Activated CD4-positive, alpha-beta T cell treated with anti-CD3 and anti-CD28 coated beads, Interleukin-2, Interleukin-4, amounts not matched to agents 100 ng/mL and 50 ng/mL, durations not matched to agents 16 hours and 8 hours (primary cell): ENCODE results near the gene DPM3.
"Not testable (repeated sequence)": the region's sequence is repeated elsewhere in the genome, so short reads cannot be mapped to it uniquely, and the experiment has no call there.

ENCODE experiments used
- DNase-seq: peaks from one replicate; pipeline ENCODE4 v3.0.0-alpha.2; 2020; ENCODE audit warnings: low spot score

Gene DPM3

DNA sequence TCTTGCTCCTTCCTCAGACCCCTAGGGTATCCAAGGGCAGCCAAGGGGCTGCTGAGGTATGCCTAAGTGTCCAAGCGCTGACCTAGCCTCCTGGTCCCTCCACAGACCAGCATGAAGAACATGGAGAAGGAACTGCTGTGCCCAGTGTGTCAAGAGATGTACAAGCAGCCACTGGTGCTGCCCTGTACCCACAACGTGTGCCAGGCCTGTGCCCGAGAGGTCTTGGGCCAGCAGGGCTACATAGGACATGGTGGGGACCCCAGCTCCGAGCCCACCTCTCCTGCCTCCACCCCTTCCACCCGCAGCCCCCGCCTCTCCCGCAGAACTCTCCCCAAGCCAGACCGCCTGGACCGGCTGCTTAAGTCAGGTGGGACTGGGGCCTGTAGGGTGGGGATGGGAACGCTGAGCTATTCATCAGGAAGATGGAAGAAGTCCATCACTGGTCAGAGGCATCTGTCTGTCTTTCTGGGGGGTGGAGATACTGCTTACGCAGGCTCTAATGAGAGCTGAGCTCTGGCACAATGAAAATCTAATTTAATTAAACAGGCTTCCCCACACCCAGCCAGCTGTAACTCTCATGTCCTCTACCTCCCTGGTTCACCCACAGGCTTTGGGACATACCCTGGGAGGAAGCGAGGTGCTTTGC, 35.1 kb upstream of the DPM3 start:
- no peak for DNase-seq

GRCh38 chr1:155174324-155175280, 34.3 kb upstream of the DPM3 start:
- DNase-seq, result peak; percentile 53

DNA sequence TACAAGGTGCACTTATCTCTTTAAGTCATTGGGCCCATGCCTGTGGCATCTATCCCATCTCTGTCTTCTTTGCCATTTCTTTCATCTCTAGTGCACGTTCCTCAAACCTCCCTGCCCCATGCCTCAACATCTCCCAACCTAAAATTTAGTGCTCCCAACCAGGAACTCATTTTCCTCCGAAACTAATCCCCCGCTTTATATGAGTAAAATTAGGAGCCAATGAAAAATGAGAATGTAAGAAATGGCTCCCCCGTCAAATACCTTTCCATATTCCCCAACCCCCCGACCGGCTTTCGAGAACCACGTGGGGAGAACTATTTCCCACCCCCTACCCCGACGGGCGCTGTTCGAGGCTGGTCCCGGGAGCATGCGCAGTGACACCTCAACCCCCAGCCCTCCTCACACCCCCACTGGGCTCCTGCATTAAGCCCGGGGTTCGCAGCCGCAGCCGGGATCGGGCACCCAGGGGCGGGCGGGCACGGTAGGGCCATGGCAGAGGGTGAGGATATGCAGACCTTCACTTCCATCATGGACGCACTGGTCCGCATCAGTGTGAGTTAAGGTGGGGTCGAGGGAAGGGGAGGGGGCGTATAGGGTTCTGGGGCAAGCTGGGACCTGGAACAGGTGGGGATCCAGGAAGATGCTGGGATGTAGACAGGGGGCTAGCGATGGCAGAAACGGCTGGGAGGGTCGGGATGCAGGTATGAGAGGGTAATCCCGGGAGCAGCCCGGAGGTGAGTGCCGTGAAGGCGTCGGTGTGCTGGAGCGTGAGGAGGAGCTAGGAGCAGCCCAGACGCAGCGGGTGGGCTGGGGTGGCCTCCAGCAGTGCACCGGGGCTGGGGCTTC, 33.4 kb upstream of the DPM3 start, which contains the start of gene TRIM46:
Gene TRIM46, plus strand, starts transcription at position 372 of the 846 bp plus-strand sequence. Its CDS starts 118 bp downstream, at position 490.
- DNase-seq, result peak; percentile 81

DNA sequence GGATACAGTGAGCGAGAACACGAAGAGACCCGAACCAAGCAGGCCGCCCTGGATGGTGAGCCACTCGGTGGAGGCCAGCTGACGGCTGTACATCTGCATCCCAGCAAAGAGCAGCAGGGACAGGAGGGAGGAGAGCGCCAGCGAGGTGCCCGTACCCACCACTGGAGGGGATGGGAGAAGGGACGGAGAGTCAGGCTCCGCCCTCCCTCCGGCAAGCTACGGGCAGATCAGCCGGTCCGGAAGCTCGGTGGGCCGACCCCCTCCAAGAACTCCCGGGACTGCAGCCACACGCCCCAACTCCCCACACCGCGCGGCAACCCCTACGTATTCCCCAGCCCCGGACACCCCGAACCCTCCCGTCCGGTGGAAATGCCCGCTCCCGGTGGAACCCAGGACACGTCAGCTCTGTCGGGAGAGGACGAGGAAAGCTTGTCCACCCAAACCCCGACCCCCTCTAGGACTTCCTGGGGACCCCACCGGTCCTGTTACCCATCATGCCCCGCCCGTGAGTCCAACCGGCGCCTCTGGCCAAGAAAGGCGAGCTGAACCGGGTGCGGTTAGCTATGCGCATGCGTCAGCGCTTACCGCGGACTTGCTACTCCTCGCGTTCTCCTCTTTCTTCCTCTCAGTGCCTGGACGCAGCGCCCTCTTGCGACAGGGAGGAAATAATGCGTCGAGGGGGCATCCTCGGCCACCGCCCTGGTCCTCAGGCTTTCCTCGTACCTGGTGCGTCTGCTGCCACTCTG, 32.6 kb upstream of the DPM3 start, which contains the start of gene KRTCAP2:
Gene KRTCAP2, minus strand, starts transcription at position 573 of the 746 bp plus-strand sequence. Its CDS starts 80 bp downstream, at position 493.
- DNase-seq, result peak; percentile 97

DNA sequence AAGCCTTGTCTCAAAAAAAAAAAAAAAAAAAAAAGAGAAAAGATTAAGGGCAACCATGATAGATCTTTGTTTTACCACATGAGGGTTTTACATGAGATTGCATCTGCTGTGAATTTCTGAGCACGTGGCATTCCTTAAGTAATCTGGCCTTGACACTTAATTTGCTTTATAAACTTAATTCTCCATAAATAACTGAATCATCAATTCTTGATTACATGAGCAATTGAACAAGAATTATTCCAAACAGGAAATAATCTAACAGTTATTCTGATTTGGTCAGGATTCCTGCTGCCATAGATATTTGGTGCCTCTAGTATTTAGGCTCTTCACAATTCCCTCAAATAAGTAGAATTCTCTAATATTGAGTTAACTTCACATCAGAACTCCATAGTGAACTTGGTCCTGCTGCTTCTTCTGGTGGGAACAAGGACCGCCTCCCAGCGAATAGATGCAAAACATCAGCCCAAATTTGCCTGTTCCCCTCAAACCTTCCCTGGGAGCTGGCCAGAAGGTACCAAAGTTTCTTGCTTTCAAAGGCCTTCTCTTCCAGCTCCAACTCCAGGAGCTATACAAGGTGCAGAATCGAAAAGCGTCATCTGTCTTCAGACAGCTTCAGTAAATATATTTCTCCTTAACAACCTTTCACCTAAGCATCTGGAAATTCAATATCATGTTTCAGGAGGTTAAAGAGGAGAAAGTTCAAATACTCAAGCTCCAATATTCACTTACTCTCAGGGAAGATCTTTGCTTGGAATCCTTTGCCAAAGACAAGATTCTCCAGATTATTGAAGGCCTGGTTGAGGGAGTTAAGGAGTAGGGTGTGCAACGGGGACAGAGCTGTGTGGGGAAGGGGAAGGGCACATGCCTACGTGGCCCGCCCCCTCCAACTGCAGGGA, 31.8 kb upstream of the DPM3 start:
- no peak for DNase-seq

GRCh38 chr1:155170806-155171205, 30.5 kb upstream of the DPM3 start:
- DNase-seq, result no peak

DNA sequence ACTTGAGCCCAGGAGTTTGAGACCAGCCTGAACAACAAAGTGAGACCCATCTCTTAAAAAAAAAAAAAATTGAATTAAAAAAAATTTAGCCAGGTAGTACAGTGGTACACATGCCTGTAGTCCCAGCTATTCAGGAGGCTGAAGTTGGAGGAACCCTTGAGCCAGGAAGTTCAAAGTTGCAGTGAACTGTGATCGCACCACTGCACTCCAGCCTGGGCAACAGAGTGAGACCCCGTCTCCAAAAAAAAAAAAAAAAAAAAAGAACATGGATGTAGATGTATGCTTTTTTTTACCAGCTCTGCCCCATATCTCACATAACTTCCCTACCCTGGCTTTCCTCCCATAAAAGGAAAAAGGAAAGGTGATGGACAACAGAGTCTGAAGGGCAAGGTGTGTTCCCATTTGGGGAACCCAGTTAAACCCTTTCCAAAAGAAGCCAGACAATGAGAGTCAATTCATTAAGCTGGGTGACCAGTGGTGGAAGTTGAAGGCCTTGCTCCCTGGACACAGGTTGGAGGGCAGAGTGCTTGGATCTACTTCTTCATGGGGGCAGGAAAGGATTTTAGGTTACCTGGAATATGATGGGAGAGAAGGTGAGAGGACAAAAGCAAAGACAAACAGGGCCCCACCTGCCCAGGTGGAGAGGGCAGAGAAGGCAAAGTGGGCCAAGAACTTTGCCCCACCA, 29.9 kb upstream of the DPM3 start:
- no peak for DNase-seq

DNA sequence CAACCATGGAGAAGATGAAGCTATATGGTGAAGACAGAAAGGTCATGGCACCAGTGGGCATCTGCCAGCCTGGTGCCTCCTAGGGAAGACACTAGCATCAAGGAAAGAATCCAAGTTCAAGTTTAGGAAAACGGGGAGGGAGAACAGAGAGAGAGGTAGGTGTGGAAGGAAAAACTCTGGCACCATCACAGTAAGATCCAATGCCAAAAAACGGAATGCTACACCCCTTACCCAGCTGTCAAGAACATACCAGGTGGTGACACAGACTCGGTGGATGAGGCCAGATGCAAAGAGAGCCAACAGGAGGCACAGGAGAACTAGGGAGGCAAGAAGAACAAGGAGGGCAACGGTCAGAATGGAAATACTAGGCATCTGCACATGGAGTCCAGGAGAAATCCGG, 29.2 kb upstream of the DPM3 start:
- no peak for DNase-seq

DNA sequence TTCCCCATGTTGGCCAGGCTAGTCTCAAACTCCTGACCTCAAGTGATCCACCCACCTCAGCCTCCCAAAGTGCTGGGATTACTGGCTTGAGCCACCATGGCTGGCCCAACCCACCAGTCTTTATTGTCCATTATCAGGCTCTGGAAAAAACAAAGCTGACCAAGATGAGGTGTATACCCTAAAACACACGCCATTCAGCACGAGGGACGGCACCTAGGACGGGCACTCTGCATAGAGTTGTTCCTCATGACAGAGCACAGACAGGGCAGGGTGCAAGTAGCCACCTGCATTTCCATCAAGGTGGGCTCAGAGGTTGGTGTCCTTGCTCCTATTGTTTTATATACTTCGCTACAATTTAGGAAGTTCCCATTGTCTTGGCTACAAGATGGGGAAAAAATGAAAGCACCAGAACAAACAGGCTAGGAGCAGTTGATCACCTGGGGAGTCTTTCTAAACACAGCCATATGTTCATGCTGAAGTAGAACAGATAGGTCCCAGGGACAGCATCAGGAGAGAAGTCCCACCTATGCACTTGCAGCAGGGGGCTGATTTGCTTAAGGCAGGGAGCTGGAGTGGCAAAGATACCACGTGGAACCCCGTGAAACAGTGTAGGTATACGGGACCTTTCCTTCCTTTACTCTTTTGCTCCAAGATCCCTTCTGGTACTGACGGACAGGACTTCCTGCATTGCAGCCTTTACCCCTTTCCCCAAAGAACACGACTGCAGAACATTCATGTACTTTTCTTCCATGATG, 28.3 kb upstream of the DPM3 start:
- no peak for DNase-seq

DNA sequence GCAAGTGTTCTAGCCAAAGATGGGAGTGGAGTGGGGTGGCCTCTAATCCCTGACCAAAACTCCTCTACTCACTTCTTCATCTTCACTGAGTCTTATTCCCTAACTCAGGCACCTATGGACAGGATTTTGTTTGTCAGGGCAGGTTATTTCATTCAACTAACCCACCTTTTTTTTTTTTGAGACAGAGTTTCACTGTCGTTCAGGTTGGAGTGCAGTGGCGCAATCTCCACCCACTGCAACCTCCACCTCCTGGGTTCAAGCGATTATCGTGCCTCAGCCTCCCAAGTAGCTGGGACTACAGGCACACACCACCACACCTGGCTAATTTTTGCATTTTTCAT, 27.7 kb upstream of the DPM3 start:
- DNase-seq, result not testable (repeated sequence)

- peak; percentile 90 for DNase-seq
Observed at GRCh38 chr1:155167166-155168104, 27.1 kb upstream of the DPM3 start.

GRCh38 chr1:155166471-155167165, 26.3 kb upstream of the DPM3 start:
- no peak for DNase-seq

DNA sequence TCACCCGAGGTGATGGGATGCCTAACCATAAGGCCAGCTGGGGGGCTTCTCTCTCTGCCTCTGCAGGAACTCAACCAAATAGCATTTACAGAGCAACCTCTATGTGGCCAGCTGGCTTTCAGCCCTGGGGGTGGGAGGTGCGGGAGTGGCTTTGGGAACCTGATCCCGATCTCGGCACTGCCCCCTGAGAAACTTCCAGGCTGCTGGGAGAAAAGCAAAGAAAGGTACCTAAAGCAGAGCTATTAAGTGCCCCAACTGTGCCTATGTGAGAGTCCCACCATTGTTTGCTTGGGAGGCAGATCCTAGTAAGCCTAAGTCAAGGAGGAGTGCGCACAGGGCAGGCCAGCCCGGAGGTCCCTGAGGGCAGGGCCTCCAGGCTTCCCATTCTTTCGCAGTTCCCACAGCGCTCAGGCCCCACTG, 25.7 kb upstream of the DPM3 start:
- DNase-seq, result no peak

DNA sequence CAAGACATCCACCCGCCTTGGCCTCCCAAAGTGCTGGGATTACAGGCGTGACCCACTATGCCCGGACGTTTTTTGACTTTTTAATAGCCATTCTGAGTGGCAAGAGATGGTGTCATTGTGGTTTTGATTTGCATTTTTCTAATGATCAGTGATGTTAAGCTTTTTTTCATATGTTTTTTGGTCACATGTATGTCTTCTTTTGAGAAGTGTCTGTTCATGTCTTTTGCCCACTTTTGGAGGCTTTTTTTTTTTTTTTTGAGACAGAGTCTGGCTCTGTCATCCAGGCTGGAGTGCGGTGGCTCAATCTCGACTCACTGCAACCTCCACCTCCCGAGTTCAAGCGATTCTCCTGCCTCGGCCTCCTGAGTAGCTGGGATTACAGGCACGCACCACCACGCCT, 24.3 kb upstream of the DPM3 start:
- not testable (repeated sequence) for DNase-seq

DNA sequence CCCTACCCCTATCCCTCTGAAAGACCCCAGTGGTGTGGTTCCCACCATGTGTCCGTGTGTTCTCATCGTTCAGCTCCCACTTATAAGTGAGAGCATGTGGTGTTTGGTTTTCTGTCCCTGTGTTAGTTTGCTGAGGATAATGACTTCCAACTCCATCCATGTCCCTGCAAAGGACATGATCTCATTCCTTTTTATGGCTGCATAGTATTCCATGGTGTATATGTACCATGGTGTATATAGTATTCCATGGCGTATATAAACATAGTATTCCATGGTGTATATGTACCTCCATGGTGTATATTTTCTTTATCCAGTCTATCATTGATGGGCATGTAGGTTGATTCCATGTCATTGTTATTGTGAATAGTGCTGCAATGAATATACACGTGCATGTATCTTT, 23.5 kb upstream of the DPM3 start:
- not testable (repeated sequence) for DNase-seq

GRCh38 chr1:155162631-155163030, 22.3 kb upstream of the DPM3 start:
- not testable (repeated sequence) for DNase-seq

GRCh38 chr1:155160128-155160527, 19.8 kb upstream of the DPM3 start:
- no peak for DNase-seq
